Activated CD4-positive, CD25-positive, alpha-beta regulatory T cell treated with anti-CD3 and anti-CD28 coated beads, Interleukin-2, amount 50 U/mL, for 72 hours (primary cell): ENCODE results near the gene CPE.
A peak's percentile ranks its signal among the peaks of the same experiment; 100 is the strongest.
"Not testable (repeated sequence)": the region's sequence is repeated elsewhere in the genome, so short reads cannot be mapped to it uniquely, and the experiment has no call there.

Source experiments
- DNase-seq: peaks from one replicate; pipeline ENCODE4 v3.0.0; 2021

The CPE gene

DNA sequence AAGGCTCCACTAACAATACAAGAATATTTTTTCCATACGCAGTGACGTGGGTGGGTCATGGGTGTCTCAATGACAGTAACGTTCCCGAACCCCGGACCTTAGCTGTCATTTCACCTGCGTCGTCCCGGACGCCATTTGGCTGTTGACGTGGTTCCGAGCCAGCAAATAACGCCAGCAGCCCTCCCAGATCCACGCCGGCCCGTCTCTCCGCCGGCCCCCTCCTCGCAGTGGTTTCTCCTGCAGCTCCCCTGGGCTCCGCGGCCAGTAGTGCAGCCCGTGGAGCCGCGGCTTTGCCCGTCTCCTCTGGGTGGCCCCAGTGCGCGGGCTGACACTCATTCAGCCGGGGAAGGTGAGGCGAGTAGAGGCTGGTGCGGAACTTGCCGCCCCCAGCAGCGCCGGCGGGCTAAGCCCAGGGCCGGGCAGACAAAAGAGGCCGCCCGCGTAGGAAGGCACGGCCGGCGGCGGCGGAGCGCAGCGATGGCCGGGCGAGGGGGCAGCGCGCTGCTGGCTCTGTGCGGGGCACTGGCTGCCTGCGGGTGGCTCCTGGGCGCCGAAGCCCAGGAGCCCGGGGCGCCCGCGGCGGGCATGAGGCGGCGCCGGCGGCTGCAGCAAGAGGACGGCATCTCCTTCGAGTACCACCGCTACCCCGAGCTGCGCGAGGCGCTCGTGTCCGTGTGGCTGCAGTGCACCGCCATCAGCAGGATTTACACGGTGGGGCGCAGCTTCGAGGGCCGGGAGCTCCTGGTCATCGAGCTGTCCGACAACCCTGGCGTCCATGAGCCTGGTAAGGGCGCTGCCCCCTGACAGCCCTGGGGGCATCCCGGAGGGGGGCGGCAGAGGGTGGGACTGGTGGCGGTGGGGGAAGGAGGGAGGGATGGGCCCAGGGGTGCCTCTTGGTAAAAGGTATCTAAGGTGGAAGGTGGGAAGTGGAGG lies at the start of gene CPE:
Gene CPE (plus strand): TSS at position 264 of the 933 bp plus-strand sequence. CDS start 214 bp downstream, at position 478.
- peak; percentile 59 for DNase-seq

DNA sequence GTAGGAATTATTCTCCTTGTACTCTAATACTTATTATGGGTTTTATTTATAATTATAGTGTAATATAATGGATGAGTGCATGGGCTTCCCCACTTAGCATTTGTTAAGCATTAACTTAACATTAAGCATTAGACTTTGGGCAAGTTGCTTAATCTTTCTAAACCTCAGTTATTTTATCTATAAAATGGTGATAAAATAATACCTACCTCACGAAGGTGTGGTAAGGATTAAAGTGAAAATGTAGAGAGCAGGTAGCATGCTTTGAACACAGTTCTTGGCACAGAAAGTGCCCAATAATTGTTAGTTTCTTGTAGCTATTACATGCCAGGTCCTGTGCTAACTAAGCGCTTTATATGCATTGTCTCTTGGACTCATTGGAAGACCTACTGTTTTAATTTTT lies 48.7 kb upstream of the CPE start:
- DNase-seq: no peak

GRCh38 chr4:165330666-165331065 lies 48.1 kb upstream of the CPE start:
- DNase-seq: no peak

GRCh38 chr4:165331359-165331758 lies 47.4 kb upstream of the CPE start:
- DNase-seq: no peak

DNA sequence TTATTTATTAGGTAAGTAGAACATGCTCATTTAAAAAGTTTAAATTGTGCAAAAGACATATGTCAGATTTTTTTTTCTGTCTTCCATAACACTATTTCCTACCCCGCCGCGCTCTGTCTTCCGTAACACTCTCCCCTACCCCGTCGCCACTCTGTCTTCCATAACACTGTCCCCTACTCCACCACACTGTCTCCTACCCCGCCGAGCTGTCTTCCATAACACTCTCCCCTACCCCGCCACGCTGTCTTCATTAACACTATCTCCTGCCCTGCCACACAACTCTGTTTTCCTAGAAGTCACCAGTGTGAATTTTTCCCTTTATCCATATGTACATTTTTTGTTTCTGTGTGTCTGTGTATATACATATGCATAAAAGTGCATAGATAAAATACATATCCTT lies 47.0 kb upstream of the CPE start:
- DNase-seq: no peak

GRCh38 chr4:165332502-165332901 lies 46.3 kb upstream of the CPE start:
- no peak for DNase-seq

DNA sequence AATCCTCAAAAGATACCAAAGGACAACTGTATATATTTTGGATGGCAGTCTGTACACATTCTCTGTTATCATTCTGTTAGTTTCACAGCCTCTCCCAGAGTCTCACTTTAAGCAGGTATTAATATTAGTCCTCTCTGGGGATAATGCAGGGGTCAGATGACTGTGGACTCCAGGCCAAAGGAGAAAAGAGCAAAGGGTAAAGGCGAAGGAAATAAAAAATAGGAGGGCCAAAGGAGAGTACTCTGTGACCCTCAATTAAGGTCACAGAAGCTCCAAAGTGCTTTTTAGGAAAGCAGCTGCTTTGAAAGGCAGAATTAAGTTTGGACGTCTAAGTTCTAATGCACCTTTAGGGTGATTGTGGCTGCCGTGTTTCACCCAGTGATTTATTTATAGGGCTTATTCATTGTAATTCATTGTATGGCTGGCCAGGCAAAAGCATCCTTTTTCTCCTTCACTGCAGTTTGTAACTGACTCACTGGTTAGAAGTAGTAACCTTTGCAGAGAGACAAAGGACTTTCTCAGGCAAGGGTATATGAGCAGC lies 43.6 kb upstream of the CPE start:
- DNase-seq: no peak

GRCh38 chr4:165336743-165337142 lies 42.1 kb upstream of the CPE start:
- no peak for DNase-seq

DNA sequence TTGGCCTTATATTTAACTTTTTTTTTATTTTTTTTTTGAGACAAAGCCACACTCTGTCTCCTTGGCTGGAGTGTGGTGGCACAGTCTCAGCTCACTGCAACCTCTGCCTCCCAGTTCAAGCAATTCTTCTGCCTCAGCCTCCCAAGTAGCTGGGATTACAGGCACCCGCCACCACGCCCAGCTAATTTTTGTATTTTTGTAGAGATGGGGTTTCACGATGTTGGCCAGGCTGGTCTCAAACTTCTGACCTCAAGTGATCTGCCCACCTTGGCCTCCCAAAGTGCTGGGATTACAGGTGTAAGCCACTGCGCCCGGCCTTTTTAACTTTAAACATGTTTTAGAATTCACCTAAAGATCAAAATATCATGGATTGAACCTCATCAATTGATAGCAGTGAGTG lies 36.5 kb upstream of the CPE start:
- DNase-seq: not testable (repeated sequence)

GRCh38 chr4:165343353-165344191 lies 35.2 kb upstream of the CPE start:
- DNase-seq: no peak

DNA sequence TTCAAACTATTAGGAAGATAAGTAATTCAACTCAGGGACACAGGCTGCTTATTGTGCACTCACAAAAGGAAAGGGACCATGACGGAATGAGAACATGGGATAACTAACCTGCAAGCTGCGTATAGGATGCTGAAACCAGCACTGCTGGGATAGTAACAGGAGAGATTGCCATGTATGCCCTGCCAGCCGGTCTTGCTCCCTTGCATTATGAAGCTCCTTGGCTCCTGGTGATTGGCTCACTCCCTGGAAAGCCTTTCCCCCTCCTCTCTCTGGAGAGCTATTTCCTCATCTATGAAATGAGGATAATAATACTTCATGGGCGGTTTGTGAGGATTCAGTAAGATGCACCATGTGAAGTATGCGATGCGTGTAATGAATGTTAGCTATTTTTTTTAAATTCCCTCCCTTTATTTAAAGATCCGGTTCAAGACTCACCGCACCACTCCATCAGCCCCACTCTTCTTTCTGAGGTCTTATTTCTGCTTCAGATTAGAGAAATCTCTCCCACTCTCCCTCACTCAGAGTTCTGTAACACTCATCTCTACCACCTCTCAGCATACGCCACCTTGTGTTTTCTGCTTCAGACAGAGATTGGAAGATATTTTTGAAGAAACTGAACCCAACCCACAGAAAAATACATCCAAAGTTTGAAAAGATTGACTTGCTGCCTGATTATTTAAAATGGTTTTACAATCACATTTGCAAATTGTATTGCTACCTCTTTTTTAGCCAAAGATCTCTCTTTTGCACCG lies 33.0 kb upstream of the CPE start:
- no peak for DNase-seq

- DNase-seq: no peak
These were observed 30.9 kb upstream of the CPE start for GRCh38 chr4:165347647-165348569.

DNA sequence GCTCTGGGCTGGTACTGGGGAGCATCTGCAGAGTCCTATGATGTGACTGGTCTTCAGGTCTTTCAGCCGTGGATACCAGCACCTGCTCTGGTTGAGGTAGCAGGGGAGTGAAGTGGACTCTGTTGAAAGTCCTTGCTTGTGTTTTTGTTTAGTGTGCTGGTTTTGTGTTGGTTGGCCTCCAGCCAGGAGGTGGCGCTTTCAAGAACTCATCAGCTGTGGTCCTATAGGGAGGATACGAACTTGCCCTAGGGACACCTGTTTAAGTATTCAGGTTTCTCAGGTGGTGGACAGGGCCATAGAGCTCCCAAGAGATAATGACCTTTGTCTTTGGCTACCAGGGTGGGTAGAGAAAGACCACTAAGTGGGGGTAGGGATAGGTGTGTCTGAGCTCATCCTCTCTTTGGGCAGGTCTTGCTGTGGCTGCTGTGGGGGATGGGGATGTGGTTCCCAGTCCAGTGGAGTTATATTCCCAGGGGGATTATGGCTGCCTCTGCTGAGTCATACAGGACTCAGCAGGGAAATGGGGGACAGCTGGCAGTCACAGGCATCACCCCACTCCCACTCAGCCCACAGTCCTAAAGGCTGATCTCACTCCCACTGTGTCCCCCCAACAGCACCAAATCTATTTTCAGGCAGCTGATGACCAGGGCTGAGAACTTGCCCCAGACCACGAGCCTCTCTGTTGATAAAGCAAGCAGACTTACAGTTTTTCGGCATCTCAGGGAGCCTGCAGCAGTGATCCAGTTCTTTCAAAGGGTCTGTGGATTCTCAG lies 27.3 kb upstream of the CPE start:
- no peak for DNase-seq

DNA sequence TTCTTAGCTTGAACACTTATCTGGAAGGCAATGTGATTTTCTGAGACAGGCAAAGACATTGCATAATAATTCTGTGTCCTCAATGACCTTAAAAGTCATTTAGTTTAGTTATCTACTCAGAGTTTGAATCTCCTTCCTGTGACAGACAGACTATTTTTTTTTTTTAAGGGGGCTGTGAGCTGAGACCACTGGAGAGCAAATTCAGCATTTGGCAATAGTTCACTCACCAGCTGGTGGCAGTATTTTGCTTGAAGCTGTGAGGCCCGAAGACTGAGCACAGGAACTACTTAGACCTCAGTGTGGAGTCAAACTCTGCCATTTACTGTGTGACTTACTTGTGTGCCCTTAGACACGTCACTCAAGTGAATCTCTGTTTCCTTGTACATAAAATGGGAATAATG lies 22.9 kb upstream of the CPE start:
- DNase-seq: no peak

DNA sequence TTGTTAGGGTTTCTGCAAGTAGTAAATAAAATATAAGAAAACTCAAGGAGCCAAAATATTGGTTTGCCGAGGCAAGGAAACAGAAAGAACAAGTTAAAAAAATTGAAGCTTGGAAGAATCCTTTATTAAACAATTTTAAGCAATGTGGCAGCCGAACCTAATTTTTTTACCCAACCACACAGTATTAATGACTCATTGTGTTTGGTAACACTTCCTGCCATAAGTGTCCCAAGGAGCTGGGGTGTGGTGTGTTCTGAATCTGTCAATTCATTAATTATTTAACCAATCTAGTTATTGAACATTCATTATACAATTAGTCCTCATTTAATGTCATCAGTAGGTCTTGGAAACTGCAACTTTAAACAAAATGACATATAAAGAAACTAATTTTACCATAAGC lies 19.3 kb upstream of the CPE start:
- DNase-seq: no peak

GRCh38 chr4:165360041-165360695 lies 18.6 kb upstream of the CPE start:
- no peak for DNase-seq

GRCh38 chr4:165360985-165361670 lies 17.7 kb upstream of the CPE start:
- no peak for DNase-seq

- DNase-seq: no peak
These were observed 17.0 kb upstream of the CPE start for GRCh38 chr4:165361810-165362209.

DNA sequence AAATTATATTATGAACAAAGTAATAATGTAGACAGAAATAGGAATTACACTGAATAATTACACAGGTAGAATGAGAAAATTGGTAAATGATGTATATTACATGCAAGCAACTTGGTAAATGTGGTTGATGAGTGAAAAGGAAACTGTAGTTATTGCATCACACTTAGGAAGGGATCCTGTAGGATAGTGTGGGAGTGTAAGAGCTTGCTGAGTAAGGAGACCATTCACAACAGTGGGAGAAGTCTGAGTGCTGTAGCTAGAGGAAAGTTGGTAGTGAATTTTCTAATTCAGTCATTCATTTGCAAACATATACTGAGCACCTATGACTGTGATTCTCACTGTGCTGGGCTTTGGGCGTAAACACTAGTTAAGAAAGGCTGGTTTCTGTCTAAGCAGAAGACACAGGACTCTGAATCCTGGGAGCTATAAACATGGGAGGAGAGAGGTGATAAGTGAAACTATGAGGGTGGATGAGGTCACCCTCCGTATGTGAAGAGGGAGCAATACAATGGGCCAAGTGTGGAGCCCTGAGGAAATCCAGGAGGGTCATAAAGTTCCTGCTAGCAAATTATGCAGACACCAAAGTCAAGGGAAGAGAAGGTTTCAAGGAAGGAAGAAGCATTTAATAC lies 14.2 kb upstream of the CPE start:
- no peak for DNase-seq
